Smooth muscle cell (in vitro differentiated cells): ENCODE measurements around the gene CDK15. TPM values are rescaled to one million over a fixed set of nuclear protein-coding genes. Genes with fewer than 3 reads are reported as not detected.

ENCODE experiments used
- DNase-seq: peaks from one replicate; lab custom pipeline; 2025; ENCODE audit not compliant: unreplicated experiment; lab: John Stamatoyannopoulos, UW
- H2AFZ ChIP-seq: fragments of 200-600 bp; sonication (generic); 2 replicates; pipeline ENCODE4 v1.6.0; 2016; ENCODE audit warnings: antibody characterized with exemption, low read depth, mild to moderate bottlenecking
- H3F3A ChIP-seq: fragments of 200-600 bp; sonication (generic); 2 replicates; pipeline ENCODE4 v1.6.0; 2017; ENCODE audit warnings: antibody characterized with exemption, low read depth
- H3K27ac ChIP-seq: fragments of 200-600 bp; sonication (generic); 2 replicates; pipeline ENCODE4 v1.5.1; 2016; ENCODE audit warnings: low read depth, mild to moderate bottlenecking
- H3K27me3 ChIP-seq: fragments of 200-600 bp; sonication (generic); 2 replicates; pipeline ENCODE4 v1.6.1; 2016; ENCODE audit warnings: low read depth, mild to moderate bottlenecking
- H3K36me3 ChIP-seq: fragments of 200-600 bp; sonication (generic); 2 replicates; pipeline ENCODE4 v1.5.1; 2016; ENCODE audit warnings: low read depth
- H3K4me1 ChIP-seq: fragments of 200-600 bp; sonication (generic); 2 replicates; pipeline ENCODE4 v1.5.1; 2016; ENCODE audit warnings: low read depth
- H3K4me2 ChIP-seq: fragments of 200-600 bp; sonication (generic); 2 replicates; pipeline ENCODE4 v1.6.0; 2016; ENCODE audit warnings: mild to moderate bottlenecking
- H3K4me3 ChIP-seq: fragments of 200-600 bp; sonication (generic); 2 replicates; pipeline ENCODE4 v1.5.1; 2016; ENCODE audit warnings: mild to moderate bottlenecking
- H3K79me2 ChIP-seq: fragments of 200-600 bp; sonication (generic); 2 replicates; pipeline ENCODE4 v1.6.0; 2016; ENCODE audit warnings: low read depth, mild to moderate bottlenecking
- H3K9ac ChIP-seq: fragments of 200-600 bp; sonication (generic); 2 replicates; pipeline ENCODE4 v1.6.0; 2016; ENCODE audit warnings: low read depth
- H3K9me3 ChIP-seq: fragments of 200-600 bp; sonication (generic); replicated peaks from 2 replicates; pipeline ENCODE4 v1.5.1; 2016; ENCODE audit warnings: low read depth
- H4K20me1 ChIP-seq: fragments of 200-600 bp; sonication (generic); 2 replicates; pipeline ENCODE4 v1.6.0; 2016; ENCODE audit warnings: low read depth
- WGBS: methylation state at CpG from one replicate; pipeline ENCODE4 v1.1.7; 2016; ENCODE audit warnings: low lambda C conversion rate; 5-methylcytosine and 5-hydroxymethylcytosine counted together
- polyA plus RNA-seq: library from polyadenylated mRNA; unstranded; fragments of >200 nt; fragmentation: Nextera tagmentation; extraction: Ambion mirVana; gene quantifications from 2 replicates; pipeline ENCODE4 v1.2.1, GENCODE V29; 2016
- total RNA-seq: library from RNA; depleted of rRNA; stranded (reverse); fragments of >200 nt; gene quantifications from 2 replicates; pipeline ENCODE4 v1.2.3, GENCODE V29; 2014
- TF ChIP-seq, protein P1 (sequence below): fragments of 200-600 bp; sonication (generic); IDR thresholded peaks from 2 replicates; pipeline ENCODE4 v1.5.1; 2017; ENCODE audit warnings: borderline replicate concordance, mild to moderate bottlenecking, antibody characterized with exemption; ENCODE audit not compliant: insufficient read depth, poor library complexity, severe bottlenecking

Gene CDK15
- total and polyA plus RNA-seq, 2 experiments from 2014 or later = 0.40 to 0.93 TPM

DNA sequence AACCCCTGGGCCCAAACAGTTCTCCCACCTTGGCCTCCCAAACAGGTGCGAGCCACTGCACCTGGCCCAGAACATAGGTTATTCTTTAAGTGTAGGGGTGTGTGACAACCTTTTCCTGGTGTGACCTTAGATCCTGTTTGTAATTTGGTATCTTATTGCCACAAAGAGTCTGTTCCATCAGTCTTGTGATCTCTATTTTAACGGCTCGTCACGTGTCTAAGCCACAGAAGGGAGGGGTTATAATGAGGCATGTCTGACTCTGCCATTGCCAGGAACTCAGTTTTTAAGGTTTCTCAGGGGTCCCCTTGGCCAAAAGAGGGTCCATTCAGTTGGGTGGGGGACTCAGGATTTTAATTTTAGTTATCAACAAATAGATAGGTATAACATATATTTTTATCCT lies 21.2 kb upstream of the CDK15 start:
- Histone ChIP-seq H3K27ac (no peak overlapping the region), H3F3A (peaks cover 2% of the 10 kb centered on the region), H3K4me3 (no peak overlapping the region), H3K36me3 (no peaks in the 10 kb centered on the region), H2AFZ (no peak overlapping the region), H3K9ac (no peak overlapping the region), H3K79me2 (peaks cover 3% of the 10 kb centered on the region), H3K9me3 (no peaks in the 10 kb centered on the region), H3K4me2 (no peak overlapping the region), H3K27me3 (peaks cover 8% of the 10 kb centered on the region), H4K20me1 (no peaks in the 10 kb centered on the region), H3K4me1 (no peaks in the 10 kb centered on the region)
- DNase-seq = no peak
- WGBS = 86% methylated on average over 4 of the region's 4 CpGs
- TF ChIP-seq, protein P1, sequence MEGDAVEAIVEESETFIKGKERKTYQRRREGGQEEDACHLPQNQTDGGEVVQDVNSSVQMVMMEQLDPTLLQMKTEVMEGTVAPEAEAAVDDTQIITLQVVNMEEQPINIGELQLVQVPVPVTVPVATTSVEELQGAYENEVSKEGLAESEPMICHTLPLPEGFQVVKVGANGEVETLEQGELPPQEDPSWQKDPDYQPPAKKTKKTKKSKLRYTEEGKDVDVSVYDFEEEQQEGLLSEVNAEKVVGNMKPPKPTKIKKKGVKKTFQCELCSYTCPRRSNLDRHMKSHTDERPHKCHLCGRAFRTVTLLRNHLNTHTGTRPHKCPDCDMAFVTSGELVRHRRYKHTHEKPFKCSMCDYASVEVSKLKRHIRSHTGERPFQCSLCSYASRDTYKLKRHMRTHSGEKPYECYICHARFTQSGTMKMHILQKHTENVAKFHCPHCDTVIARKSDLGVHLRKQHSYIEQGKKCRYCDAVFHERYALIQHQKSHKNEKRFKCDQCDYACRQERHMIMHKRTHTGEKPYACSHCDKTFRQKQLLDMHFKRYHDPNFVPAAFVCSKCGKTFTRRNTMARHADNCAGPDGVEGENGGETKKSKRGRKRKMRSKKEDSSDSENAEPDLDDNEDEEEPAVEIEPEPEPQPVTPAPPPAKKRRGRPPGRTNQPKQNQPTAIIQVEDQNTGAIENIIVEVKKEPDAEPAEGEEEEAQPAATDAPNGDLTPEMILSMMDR = no peak

DNA sequence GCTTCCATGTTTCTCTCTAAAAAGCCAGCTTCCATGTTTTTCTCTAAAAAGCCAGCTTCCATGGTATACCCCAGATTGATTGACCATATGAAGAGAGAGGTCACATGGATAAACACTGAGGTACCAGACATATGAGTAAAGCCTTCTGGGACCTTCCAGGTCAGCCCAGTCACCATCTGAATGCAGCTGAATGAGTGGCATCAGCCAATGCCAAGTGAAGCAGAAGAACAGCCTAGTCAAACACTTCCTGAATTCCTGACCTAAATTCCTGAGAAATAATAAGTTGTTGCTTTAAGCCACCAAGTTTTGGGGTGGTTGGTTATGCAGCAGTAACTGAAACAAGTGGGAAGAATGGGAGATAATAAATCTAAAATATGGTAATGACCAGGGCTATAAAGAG lies 19.9 kb upstream of the CDK15 start:
- Histone ChIP-seq H2AFZ (no peak overlapping the region), H3K4me1 (no peaks in the 10 kb centered on the region), H3K79me2 (no peaks in the 10 kb centered on the region), H3K27ac (no peak overlapping the region), H3F3A (no peaks in the 10 kb centered on the region), H3K27me3 (peaks cover 8% of the 10 kb centered on the region), H3K36me3 (no peaks in the 10 kb centered on the region), H3K9me3 (no peaks in the 10 kb centered on the region), H3K4me2 (no peak overlapping the region), H4K20me1 (no peaks in the 10 kb centered on the region), H3K9ac (no peak overlapping the region), H3K4me3 (no peak overlapping the region)
- TF ChIP-seq, protein P1 = no peak
- no peak for DNase-seq

DNA sequence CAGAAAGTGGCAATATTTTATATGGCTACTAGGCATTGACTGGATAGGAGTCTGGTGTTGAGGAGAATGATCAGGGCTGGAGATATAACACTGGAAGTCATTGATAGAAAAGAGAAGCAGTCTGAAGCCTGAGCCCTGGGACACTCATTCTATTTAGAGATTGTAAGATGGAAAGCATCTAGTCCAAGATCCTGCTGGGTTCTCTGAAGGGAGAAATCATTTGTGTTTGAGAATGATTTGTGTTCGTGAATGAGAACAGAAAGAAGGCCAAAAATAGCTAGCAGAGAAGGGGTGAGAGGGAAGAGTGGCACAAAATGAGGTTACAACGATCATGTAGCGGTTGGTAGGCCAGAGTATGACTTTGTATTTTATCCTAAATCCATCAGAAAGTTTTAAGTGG lies 18.0 kb upstream of the CDK15 start:
- H3K4me3 ChIP-seq = no peak overlapping the region
- H3K79me2 ChIP-seq = no peaks in the 10 kb centered on the region
- H3K9ac ChIP-seq = no peak overlapping the region
- H2AFZ ChIP-seq = no peak overlapping the region
- no peaks in the 10 kb centered on the region for H4K20me1 ChIP-seq
- H3K27ac ChIP-seq = no peak overlapping the region
- H3K9me3 ChIP-seq = no peaks in the 10 kb centered on the region
- no peak for DNase-seq
- no peaks in the 10 kb centered on the region for H3F3A ChIP-seq
- no peaks in the 10 kb centered on the region for H3K36me3 ChIP-seq
- WGBS = 92% methylated on average over 3 of the region's 3 CpGs
- TF ChIP-seq, protein P1 = no peak
- H3K4me1 ChIP-seq = no peaks in the 10 kb centered on the region
- no peak overlapping the region for H3K4me2 ChIP-seq
- peaks cover 7% of the 10 kb centered on the region for H3K27me3 ChIP-seq

DNA sequence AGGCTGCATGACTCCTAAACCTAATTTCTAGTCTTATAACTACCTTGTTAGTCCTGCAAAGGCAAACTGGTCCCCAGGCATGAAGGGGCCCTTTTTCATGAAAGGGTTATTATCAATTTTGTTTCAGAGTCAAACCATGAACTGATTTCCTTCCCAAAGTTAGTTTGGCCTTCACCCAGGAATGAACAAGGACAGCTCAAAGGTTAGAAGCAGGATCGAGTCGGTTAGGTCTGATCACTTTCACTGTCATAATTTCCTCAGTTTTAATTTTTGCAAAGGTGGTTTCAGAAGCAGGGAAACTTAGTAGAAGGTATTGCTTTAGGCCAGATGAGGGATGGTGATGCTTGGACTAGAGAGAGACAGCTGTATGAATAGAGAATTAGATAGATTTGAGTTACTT lies 16.9 kb upstream of the CDK15 start:
- Histone ChIP-seq H3K27ac (no peak overlapping the region), H3K79me2 (no peaks in the 10 kb centered on the region), H3K4me3 (no peak overlapping the region), H3K4me1 (no peaks in the 10 kb centered on the region), H2AFZ (no peak overlapping the region), H3K27me3 (no peaks in the 10 kb centered on the region), H3K36me3 (no peaks in the 10 kb centered on the region), H4K20me1 (no peaks in the 10 kb centered on the region), H3K9ac (no peak overlapping the region), H3K9me3 (no peaks in the 10 kb centered on the region), H3F3A (no peaks in the 10 kb centered on the region), H3K4me2 (no peak overlapping the region)
- DNase-seq = no peak
- TF ChIP-seq, protein P1 = no peak
- 91% methylated on average over 2 of the region's 2 CpGs for WGBS
